ENCODE results near the gene ZNF541.
"Not testable (repeated sequence)": the region's sequence is repeated elsewhere in the genome, so short reads cannot be mapped to it uniquely, and the experiment has no call there.

ZNF541 gene

GRCh38 chr19:47598407-47599349 lies 25.7 kb upstream of the ZNF541 start:
- no peak for DNase-seq

- no peak for DNase-seq
These were observed 23.0 kb upstream of the ZNF541 start for GRCh38 chr19:47595944-47596343.

DNA sequence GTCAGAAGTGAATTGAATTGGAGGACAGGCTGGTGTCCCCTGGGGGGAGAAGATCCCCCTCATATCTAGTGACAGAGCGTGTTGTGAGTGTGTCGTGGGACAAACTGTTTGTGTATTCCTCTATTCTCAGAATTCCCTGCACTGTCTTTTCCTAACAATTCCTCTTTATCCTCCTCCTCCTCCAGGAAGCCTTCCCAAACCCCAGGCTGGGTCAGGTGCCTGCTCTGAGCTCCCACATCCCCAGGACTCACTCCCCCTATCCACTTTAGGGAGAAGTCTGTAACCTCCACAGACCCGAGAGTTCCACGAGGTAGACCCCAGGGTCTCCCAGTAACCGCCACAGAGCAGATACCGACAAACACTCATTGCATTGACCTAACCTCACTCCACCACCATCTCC lies 20.9 kb upstream of the ZNF541 start:
- DNase-seq, result no peak

DNA sequence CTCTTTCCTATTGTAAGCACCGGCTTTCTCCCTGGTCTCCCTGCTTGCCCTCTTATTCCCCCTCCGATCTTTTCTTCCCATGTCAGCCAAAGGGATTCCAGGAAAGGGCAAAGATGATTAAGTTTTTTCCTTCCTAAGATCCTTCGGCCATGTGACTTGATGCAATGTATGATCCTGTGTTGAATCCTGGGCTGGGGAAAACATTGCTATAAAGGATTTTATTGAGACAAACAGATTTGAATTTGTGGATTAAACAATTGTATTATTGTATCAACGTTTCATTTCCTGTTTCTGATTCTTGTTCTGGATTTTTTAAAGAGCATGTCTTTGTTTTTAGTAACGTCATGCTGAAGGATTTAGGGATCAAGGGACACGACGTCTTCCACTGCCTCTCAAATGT lies 16.9 kb upstream of the ZNF541 start:
- DNase-seq, result no peak

DNA sequence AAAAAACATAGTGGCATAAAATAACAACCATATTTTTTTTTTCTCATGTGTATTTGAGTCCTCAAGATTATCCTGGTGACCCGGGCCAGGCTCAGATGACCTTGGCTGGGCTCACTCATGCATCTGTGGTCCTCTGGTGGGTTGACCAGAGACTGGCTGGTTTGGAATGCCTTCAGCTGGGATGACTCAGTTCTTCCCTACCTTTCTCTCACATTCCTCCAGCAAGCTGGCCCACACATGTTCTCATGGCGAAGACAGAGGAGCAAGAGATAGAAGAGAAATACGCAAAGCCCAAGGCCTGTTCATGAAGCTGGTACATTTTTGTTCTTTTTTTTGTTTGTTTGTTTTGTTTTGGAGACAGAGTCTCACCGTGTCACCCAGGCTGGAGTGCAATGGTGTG lies 14.3 kb upstream of the ZNF541 start:
- DNase-seq, result no peak

- not testable (repeated sequence) for DNase-seq
These were observed 10.2 kb upstream of the ZNF541 start for GRCh38 chr19:47583161-47583560.

GRCh38 chr19:47582320-47582909 lies 9.5 kb upstream of the ZNF541 start:
- no peak for DNase-seq

- no peak for DNase-seq
These were observed 8.8 kb upstream of the ZNF541 start for GRCh38 chr19:47581605-47582319.

GRCh38 chr19:47580397-47580796 lies 7.4 kb upstream of the ZNF541 start:
- no peak for DNase-seq

GRCh38 chr19:47572635-47573034 lies 313 bp downstream of the ZNF541 start:
- DNase-seq, result no peak

GRCh38 chr19:47569331-47569730 lies 3.6 kb downstream of the ZNF541 start:
- DNase-seq, result no peak

GRCh38 chr19:47564081-47564480 lies 8.9 kb downstream of the ZNF541 start:
- no peak for DNase-seq

DNA sequence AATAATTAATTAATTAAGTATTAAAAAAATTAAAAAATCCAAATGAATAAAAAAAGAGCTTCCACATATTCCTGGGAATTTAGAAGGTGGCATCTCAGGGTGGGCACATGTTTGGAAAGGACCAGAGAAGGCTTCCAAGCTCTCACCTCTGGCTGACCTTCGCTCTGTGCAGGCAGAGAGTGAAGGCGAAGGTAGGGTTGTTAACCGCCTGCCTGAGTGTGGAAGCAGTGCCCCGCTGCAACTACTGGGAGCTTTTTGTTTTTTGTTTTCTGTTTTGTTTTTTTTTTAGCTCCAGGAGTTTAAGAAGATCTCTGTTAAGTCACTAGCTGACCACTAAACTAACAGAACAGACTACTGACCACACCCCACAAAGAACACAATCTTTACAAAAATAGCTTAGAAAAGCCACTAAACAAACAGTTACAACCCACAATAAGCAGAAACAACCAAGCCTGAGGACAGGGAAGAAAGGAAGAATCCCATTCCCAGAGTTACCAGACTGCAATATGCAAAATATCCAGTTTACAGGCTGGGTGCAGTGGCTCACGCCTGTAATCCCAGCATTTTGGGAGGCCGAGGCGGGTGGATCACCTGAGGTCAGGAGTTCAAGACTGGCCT lies 11.4 kb downstream of the ZNF541 start:
- DNase-seq, result no peak

DNA sequence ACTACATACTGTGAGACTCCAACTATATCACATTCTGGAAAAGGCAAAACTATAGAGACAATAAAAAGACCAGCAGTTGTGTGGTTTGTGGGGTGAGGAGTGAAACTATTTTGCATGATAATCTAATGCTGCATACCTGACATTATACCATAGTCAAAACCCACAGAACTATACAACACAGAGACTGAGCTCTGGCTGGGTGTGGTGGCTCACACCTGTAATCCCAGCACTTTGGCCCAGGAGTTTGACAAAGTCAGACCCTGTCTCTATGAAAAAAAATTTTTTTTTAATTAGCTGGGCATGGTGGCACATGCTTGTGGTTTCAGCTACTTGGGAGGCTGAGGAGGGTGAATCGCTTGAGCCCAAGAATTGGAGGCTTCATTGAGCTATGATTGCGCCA lies 11.9 kb downstream of the ZNF541 start:
- no peak for DNase-seq

DNA sequence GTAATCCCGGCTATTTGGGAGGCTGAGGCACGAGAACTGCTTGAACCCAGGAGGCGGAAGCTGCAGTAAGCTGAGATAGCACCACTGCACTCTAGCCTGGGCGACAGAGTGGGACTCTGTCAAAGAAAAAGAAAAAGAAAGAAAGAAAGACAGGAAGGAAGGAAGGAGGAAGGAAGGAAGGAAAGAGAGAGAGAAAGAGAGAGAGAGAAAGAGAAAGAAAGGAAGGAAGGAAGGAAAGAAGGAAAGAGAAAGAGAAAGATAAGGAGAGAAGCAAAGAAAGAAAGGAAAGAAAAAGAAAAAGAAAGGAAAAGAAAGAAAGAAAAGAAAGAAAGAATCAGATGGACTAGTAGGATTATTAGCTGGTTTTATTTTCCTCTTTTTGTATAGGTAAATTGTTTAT lies 22.8 kb downstream of the ZNF541 start:
- no peak for DNase-seq

- DNase-seq, result no peak
These were observed 23.6 kb downstream of the ZNF541 start for GRCh38 chr19:47549261-47549862.

- no peak for DNase-seq
These were observed 25.7 kb downstream of the ZNF541 start for GRCh38 chr19:47547199-47547598.

- DNase-seq, result no peak
These were observed 27.6 kb downstream of the ZNF541 start for GRCh38 chr19:47545061-47545948.

- no peak for DNase-seq
These were observed 28.5 kb downstream of the ZNF541 start for GRCh38 chr19:47544476-47544875.

DNA sequence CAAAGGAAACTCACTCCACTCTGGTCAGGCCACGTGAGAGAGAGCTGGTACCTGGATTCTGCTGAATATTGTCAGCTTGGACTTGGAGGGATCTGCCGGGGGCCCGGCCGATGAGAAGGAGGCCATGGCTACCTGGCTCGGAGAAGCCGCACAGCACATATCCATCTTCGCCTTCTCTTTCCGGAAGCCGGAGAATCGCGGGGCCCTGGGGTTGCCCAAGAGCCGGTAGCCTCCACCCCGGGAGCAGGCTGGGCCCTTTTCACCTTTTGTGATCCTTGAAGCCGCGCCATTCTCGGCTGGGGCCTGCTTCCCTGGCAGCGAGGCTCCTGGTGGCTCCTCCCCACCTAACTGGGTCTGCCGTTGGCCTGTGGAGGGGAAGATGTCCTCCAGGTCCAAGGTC lies 28.9 kb downstream of the ZNF541 start:
- no peak for DNase-seq

DNA sequence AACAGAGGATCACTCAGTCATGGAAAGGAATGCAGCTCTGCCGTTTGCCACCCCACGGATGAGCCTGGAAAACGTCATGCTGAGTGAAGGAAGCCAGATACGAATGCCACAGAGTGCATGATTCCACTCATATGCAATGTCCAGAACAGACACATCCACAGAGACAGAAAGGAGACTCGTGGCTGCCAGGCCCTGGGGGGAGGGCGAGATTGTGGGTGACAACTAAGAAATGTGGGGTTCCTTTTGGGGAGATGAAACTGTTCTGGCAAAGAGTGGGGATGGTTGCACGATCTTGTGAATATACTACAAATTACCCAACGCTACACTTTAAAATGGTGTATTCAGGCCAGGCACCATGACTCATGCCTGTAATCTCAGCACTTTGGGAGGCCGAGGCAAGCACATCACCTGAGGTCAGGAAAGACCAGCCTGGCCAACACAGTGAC lies 30.9 kb downstream of the ZNF541 start:
- DNase-seq, result no peak

DNA sequence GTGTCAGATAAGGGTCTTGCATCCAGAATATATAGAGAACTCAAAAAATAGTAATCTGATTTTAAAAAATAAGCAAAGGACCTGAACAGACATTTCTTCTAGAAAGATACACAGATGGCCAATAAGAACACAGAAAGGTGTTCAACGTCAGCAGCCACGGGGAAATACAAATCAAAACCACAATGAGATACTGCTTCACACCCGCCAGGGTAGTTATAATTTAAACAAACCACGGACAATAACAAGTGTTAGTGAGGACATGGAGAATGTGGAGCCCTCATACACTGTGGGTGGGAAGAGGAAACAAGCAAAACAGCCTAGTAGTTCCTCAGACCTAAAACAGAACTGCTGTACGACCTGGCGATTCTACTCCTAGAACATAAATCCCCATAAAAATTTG lies 31.4 kb downstream of the ZNF541 start:
- no peak for DNase-seq

All from right forelimb (tissue), 1 donor.